ENCODE data around the gene TRAPPC13.

DNA sequence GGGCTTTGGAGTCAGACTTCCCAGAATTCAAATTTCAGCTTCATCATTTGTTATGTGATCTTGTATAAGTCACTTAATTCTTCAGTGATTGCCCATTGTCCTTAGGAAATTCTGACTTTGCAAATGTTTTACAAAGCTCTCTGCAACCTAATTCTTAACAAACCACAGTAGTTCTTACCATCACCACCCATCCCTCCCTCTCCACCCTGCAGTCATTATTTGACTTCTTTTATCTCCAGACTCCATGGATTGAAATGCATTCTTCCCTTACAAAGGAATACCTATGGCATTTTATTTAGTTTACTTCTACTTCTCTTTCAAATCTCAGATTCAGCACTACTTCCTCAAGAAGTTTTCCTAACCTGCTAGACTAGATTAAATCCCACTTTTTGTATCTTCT, 23.1 kb downstream of the TRAPPC13 start:
- TF ChIP-seq, protein P1, sequence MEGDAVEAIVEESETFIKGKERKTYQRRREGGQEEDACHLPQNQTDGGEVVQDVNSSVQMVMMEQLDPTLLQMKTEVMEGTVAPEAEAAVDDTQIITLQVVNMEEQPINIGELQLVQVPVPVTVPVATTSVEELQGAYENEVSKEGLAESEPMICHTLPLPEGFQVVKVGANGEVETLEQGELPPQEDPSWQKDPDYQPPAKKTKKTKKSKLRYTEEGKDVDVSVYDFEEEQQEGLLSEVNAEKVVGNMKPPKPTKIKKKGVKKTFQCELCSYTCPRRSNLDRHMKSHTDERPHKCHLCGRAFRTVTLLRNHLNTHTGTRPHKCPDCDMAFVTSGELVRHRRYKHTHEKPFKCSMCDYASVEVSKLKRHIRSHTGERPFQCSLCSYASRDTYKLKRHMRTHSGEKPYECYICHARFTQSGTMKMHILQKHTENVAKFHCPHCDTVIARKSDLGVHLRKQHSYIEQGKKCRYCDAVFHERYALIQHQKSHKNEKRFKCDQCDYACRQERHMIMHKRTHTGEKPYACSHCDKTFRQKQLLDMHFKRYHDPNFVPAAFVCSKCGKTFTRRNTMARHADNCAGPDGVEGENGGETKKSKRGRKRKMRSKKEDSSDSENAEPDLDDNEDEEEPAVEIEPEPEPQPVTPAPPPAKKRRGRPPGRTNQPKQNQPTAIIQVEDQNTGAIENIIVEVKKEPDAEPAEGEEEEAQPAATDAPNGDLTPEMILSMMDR (IDR thresholded peaks at IDR 0.05) = no peak
- no peak for TF ChIP-seq POLR2A (IDR thresholded peaks at IDR 0.05)

All from lower leg skin (tissue), 3 donors.